Heart left ventricle (tissue), 13 donors: ENCODE results near the gene AHDC1.

Experiments used
- CTCF ChIP-seq, 12 donors: fragments of 200-600 bp; sonication (generic) in 4 of 12; IDR thresholded peaks; one replicate each; pipeline versions ENCODE4 v1.5.0 to v1.8.0; 2018 to 2022; ENCODE audit warnings: antibody characterized with exemption in 12 of 12, mild to moderate bottlenecking in 5 of 12
- POLR2A ChIP-seq, 2 donors: fragments of 450-650 bp; IDR thresholded peaks; one replicate each; pipeline ENCODE4 v1.6.1; 2017; ENCODE audit warnings: antibody characterized with exemption in 2 of 2, mild to moderate bottlenecking in 2 of 2, moderate library complexity in 2 of 2
- donor health status: ischemic (EF 13 %, LVEDD 7.1; RV severe dilation, severe dysfunction).
- donor health status: DM: no; HTN: yes; CAD: no.
- donor health status: DM: no; HTN: no; CAD: no.
- donor health status: ischemic (EF 25% LVEDD 6.9; RV normal size, moderate dysfunction).
- donor health status: ischemic (EF 25% LVEDD 5.7; RV mildly dilated, moderate dysfunction).
- donor health status: ischemic (EF 35%, LVEDD 5.7; RV mildly dilated, moderate dysfunction).
- donor health status: nonischemic (EF 11% LVEDD 7.7; RV severe dilation, severe dysfunction).
- donor health status: DM: yes; HTN: yes; CAD: no.
- donor health status: PGD.
- donor health status: ischemic (EF 29% LVEDD 5.4; RV normal size, mild dysfunction).
- donor health status: nonischemic (EF 23%, LVEDD 6.1; RV moderate dilation, normal function).

- TF ChIP-seq CTCF (IDR thresholded peaks at IDR 0.05): no peak
- TF ChIP-seq POLR2A (IDR thresholded peaks at IDR 0.05): no peak
Measured at GRCh38 chr1:27611450-27611849, 7.5 kb upstream of the AHDC1 start.
